Gastrocnemius medialis (tissue), 4 donors: ENCODE measurements around the gene ADAP1. TPM values are rescaled to one million over a fixed set of nuclear protein-coding genes. Genes with fewer than 3 reads are reported as not detected.

ENCODE experiments used
- ATAC-seq, 2 donors: fragments of 150-250 bp; one replicate each; pipeline ENCODE4 v1.9.1; 2016
- DNase-seq, 2 donors: peaks; one replicate each; pipeline ENCODE4 v3.0.0-alpha.2; 2019
- H3K27ac ChIP-seq, 4 donors: fragments of 200-600 bp; sonication (generic); 1 replicate in 1 of 4; 2 replicates in 3 of 4; pipeline ENCODE4 v1.5.1; 2016 to 2018; ENCODE audit warnings: mild to moderate bottlenecking in 2 of 4, moderate library complexity in 1 of 4
- H3K27me3 ChIP-seq, 3 donors: fragments of 200-600 bp; sonication (generic) in 2 of 3; 1 replicate in 1 of 3; 2 replicates in 2 of 3; pipeline versions ENCODE4 v1.5.1 to v1.6.0; 2016 to 2019; ENCODE audit warnings: mild to moderate bottlenecking in 1 of 3, moderate library complexity in 1 of 3
- H3K36me3 ChIP-seq, 2 donors: fragments of 200-600 bp; sonication (generic) in 1 of 2; one replicate each; pipeline ENCODE4 v1.5.1; 2017 to 2018
- H3K4me1 ChIP-seq, 2 donors: fragments of 200-600 bp; sonication (generic) in 1 of 2; one replicate each; pipeline ENCODE4 v1.5.1; 2016 to 2017; ENCODE audit warnings: mild to moderate bottlenecking in 2 of 2
- H3K4me3 ChIP-seq, 4 donors: fragments of 200-600 bp; sonication (generic) in 3 of 4; 1 replicate in 1 of 4; 2 replicates in 3 of 4; pipeline ENCODE4 v1.5.1; 2016 to 2019; ENCODE audit warnings: mild to moderate bottlenecking in 2 of 4
- H3K9me3 ChIP-seq, 3 donors: fragments of 200-600 bp; sonication (generic) in 2 of 3; 1 replicate in 1 of 3; 2 replicates in 2 of 3; pipeline ENCODE4 v1.5.1; 2016 to 2019
- CTCF ChIP-seq, 5 experiments: fragments of 450-650 bp in 3 of 5; fragments of 200-600 bp in 2 of 5; sonication (generic) in 2 of 5; IDR thresholded peaks in 4 of 5; conservative IDR thresholded peaks in 1 of 5; 1 replicate in 4 of 5; 2 replicates in 1 of 5; pipeline ENCODE4 v1.5.1; 2016 to 2019; ENCODE audit warnings: antibody characterized with exemption in 5 of 5, mild to moderate bottlenecking in 3 of 5, moderate library complexity in 3 of 5
- POLR2A ChIP-seq, 2 donors: fragments of 450-650 bp; IDR thresholded peaks; one replicate each; pipeline ENCODE4 v1.6.1; 2017; ENCODE audit warnings: antibody characterized with exemption in 2 of 2, mild to moderate bottlenecking in 2 of 2, moderate library complexity in 2 of 2
- in situ Hi-C, 4 donors: fragments of 200-750 bp; cut with MboI; loops; one replicate each; pipeline versions ENCODE4 v1.15.0 to v1.8.0; 2017; ENCODE audit warnings: low sequenced_read_pairs in 4 of 4
- intact Hi-C: fragments of 100-400 bp; cut with DNase I; formaldehyde crosslinking; loops from one replicate; pipeline ENCODE4 v1.15.1; 2023; ENCODE audit warnings: low total_unique reads
- total RNA-seq, 4 donors: library from RNA; depleted of rRNA; stranded (reverse); fragments of >200 nt; gene quantifications; one replicate each; pipeline versions ENCODE4 v1.1.0 to v1.2.3, GENCODE V29; 2016

ADAP1 gene
- total RNA-seq, 4 donors from 2014 or later, result 0.71 to 5.0 (median 1.1) TPM

GRCh38 chr7:860149-860548 lies 94.3 kb downstream of the ADAP1 start:
- TF ChIP-seq POLR2A (IDR thresholded peaks at IDR 0.05) (no peak), CTCF (IDR thresholded peaks at IDR 0.05 in 4 of 5, conservative IDR thresholded peaks at IDR 0.05 in 1 of 5) (no peak)
- DNase-seq (no peak), ATAC-seq (no peak)
- Histone ChIP-seq H3K9me3 (no peaks in the 10 kb centered on the region), H3K4me1 (peaks cover 0 to 12% of the 10 kb centered on the region in 2 donors), H3K27ac (no peak overlapping the region), H3K36me3 (peaks cover 0 to 86% of the 10 kb centered on the region in 2 donors), H3K27me3 (no peaks in the 10 kb centered on the region), H3K4me3 (no peak overlapping the region)
- intact Hi-C loops, result no loop called here
- in situ Hi-C loops, result loop anchor here in 1 of 4 donors (10.0 kb wide), 1 partner anchor 75 kb away; no protein-coding TSS in a partner anchor

- peaks cover 0 to 12% of the 10 kb centered on the region in 2 donors for H3K4me1 ChIP-seq
- no peaks in the 10 kb centered on the region for H3K9me3 ChIP-seq
- no peak overlapping the region for H3K4me3 ChIP-seq
- H3K36me3 ChIP-seq, result peaks cover 0 to 86% of the 10 kb centered on the region in 2 donors
- no peak for TF ChIP-seq POLR2A (IDR thresholded peaks at IDR 0.05)
- no peak for TF ChIP-seq CTCF (IDR thresholded peaks at IDR 0.05 in 4 of 5, conservative IDR thresholded peaks at IDR 0.05 in 1 of 5)
- no peak for DNase-seq
- H3K27ac ChIP-seq, result no peak overlapping the region
- in situ Hi-C loops, result loop anchor here in 1 of 4 donors (10.0 kb wide), 1 partner anchor 75 kb away; no protein-coding TSS in a partner anchor
- no peak for ATAC-seq
- no peaks in the 10 kb centered on the region for H3K27me3 ChIP-seq
- intact Hi-C loops, result no loop called here
Measured at GRCh38 chr7:859359-860030, 95.0 kb downstream of the ADAP1 start.

GRCh38 chr7:857661-858060 lies 96.8 kb downstream of the ADAP1 start:
- ATAC-seq (peak; percentile 65 to 83), DNase-seq (peak in 1 of 2 donors; percentile 34)
- Histone ChIP-seq H3K27ac (peak overlapping the region in 3 of 4 donors; percentile 26 to 53 (median 52)), H3K36me3 (peaks cover 0 to 95% of the 10 kb centered on the region in 2 donors), H3K9me3 (no peaks in the 10 kb centered on the region), H3K4me1 (peaks cover 0 to 12% of the 10 kb centered on the region in 2 donors), H3K27me3 (no peaks in the 10 kb centered on the region), H3K4me3 (no peak overlapping the region)
- intact Hi-C loops (no loop called here), in situ Hi-C loops (no loop called here)
- no peak for TF ChIP-seq CTCF (IDR thresholded peaks at IDR 0.05 in 4 of 5, conservative IDR thresholded peaks at IDR 0.05 in 1 of 5)
- no peak for TF ChIP-seq POLR2A (IDR thresholded peaks at IDR 0.05)

GRCh38 chr7:856444-857095 lies 97.9 kb downstream of the ADAP1 start:
- TF ChIP-seq POLR2A (IDR thresholded peaks at IDR 0.05) (no peak), CTCF (IDR thresholded peaks at IDR 0.05 in 4 of 5, conservative IDR thresholded peaks at IDR 0.05 in 1 of 5) (no peak)
- intact Hi-C loops (no loop called here), in situ Hi-C loops (no loop called here)
- Histone ChIP-seq H3K4me1 (peaks cover under 1 to 13% of the 10 kb centered on the region in 2 donors), H3K27ac (peak overlapping the region in 1 of 4 donors; percentile 52), H3K4me3 (no peak overlapping the region), H3K9me3 (no peaks in the 10 kb centered on the region), H3K36me3 (peaks cover 0 to 90% of the 10 kb centered on the region in 2 donors), H3K27me3 (no peaks in the 10 kb centered on the region)
- no peak for ATAC-seq
- no peak for DNase-seq
